Vagina (tissue), 2 donors: Measurements from ENCODE around the gene ARMH3.

Experiments used
- POLR2A ChIP-seq, 2 donors: fragments of 450-650 bp; IDR thresholded peaks; one replicate each; pipeline ENCODE4 v1.6.1; 2017; ENCODE audit warnings: antibody characterized with exemption in 2 of 2, mild to moderate bottlenecking in 2 of 2, moderate library complexity in 2 of 2
- TF ChIP-seq, protein P1 (sequence below), 3 experiments: fragments of 450-650 bp in 2 of 3; fragments of 200-600 bp in 1 of 3; sonication (generic) in 1 of 3; IDR thresholded peaks; one replicate each; pipeline ENCODE4 v1.5.1; 2017 to 2019; ENCODE audit warnings: antibody characterized with exemption in 3 of 3, mild to moderate bottlenecking in 2 of 3, moderate library complexity in 2 of 3

DNA sequence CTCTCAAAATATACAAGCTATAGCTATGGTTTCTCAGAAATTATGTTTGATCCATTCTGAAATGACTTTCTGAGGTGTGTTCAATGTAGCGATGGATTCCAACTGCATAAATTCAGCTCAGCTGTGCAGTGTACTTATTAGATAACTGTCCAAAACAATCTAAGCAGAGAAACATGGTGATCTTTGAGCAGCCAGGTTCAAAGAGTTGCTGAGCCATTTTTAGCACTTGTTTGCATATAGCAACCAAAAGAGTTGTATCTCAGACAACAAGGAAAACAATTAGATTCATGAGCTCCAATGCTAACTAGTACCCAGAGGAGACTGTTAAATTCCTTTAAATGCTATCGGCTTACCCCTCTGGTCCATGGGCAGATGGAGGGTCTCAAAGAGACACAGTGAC, 196.4 kb downstream of the ARMH3 start:
- TF ChIP-seq POLR2A (IDR thresholded peaks at IDR 0.05) = no peak
- TF ChIP-seq, protein P1, sequence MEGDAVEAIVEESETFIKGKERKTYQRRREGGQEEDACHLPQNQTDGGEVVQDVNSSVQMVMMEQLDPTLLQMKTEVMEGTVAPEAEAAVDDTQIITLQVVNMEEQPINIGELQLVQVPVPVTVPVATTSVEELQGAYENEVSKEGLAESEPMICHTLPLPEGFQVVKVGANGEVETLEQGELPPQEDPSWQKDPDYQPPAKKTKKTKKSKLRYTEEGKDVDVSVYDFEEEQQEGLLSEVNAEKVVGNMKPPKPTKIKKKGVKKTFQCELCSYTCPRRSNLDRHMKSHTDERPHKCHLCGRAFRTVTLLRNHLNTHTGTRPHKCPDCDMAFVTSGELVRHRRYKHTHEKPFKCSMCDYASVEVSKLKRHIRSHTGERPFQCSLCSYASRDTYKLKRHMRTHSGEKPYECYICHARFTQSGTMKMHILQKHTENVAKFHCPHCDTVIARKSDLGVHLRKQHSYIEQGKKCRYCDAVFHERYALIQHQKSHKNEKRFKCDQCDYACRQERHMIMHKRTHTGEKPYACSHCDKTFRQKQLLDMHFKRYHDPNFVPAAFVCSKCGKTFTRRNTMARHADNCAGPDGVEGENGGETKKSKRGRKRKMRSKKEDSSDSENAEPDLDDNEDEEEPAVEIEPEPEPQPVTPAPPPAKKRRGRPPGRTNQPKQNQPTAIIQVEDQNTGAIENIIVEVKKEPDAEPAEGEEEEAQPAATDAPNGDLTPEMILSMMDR (IDR thresholded peaks at IDR 0.05) = no peak
